Choroid plexus epithelial cell (primary cell): Measurements from ENCODE around the gene ZNF879.
A peak's percentile ranks its signal among the peaks of the same experiment; 100 is the strongest.

Source experiments
- DNase-seq: peaks from one replicate; pipeline ENCODE4 v3.0.0-alpha.2; 2010; ENCODE audit warnings: low read depth
- H3K4me3 ChIP-seq: 2 replicates; pipeline ENCODE4 v1.5.1; 2011; ENCODE audit warnings: low read depth, mild to moderate bottlenecking, control low read depth, low read length, moderate library complexity
- TF ChIP-seq, protein P1 (sequence below): conservative IDR thresholded peaks from 2 replicates; pipeline ENCODE4 v1.5.1; 2011; ENCODE audit warnings: low read depth, mild to moderate bottlenecking, control low read depth, inconsistent platforms, low read length, moderate library complexity

The ZNF879 gene

DNA sequence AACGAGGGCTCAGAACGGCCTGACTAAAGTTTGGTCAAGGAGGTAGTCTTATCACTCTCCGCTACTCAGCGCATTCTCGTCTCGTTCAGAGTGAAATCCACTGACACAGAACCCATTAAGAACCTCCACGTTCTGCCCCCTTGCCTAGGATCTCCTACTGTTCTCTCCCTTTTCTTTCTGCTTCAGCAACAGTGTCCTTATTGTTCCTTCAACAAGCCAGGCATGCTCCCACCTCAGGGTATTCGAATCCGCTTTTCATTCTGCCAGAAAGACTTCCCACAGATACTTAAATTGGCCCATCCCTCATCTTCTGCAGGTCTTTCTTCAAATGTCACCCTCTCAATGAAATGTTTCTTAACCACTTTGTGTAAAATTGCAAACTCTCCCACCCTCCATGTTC is 32.2 kb downstream of the ZNF879 start:
- TF ChIP-seq, protein P1, sequence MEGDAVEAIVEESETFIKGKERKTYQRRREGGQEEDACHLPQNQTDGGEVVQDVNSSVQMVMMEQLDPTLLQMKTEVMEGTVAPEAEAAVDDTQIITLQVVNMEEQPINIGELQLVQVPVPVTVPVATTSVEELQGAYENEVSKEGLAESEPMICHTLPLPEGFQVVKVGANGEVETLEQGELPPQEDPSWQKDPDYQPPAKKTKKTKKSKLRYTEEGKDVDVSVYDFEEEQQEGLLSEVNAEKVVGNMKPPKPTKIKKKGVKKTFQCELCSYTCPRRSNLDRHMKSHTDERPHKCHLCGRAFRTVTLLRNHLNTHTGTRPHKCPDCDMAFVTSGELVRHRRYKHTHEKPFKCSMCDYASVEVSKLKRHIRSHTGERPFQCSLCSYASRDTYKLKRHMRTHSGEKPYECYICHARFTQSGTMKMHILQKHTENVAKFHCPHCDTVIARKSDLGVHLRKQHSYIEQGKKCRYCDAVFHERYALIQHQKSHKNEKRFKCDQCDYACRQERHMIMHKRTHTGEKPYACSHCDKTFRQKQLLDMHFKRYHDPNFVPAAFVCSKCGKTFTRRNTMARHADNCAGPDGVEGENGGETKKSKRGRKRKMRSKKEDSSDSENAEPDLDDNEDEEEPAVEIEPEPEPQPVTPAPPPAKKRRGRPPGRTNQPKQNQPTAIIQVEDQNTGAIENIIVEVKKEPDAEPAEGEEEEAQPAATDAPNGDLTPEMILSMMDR: no peak
- H3K4me3 ChIP-seq: no peak overlapping the region
- DNase-seq: no peak

DNA sequence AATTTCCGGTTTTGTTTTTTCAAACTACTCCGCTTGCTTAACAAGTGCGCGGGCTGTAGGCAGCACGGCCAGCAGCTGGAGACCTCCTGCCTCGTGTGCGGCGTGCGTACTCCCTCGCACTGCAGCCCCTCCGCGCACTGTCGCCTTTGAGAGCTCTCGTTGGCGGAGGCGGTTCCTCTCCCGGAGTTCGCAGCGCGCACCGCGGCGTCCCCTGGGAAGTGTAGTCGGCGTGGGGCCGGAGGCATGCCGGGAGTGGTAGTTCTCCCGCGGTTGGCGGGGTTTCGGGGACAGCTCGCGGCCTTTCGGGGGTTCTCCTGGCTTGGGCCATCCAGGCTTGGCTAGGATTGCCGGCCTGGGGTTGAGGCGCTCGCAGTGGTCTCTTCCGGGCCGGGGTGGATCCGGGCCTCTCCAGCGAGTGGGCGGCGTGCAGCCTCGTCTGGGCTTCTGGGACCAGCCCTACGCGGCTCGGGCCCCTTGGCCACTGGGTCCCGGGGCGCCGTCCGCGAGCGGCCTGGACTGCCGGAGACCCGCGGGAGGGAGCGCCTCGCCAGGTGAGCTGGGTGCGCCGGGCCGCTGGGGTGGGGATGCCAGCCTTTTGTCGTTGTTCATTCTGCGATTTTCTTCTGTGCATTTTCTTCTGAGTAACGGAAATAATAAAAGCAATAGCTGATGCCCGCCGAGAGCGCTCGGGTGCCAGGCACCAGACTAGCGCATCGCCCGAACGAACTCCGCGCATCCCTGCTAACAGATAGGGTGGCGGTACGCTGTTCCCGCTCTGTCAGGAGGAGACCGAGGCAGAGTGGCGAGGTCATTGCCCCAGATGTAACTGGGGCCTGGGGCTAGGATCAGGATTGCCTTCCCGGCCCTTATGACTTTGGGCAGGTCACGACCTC is 36.8 kb downstream of the ZNF879 start, which contains the start of gene ZNF354C:
Gene ZNF354C, plus strand, starts transcription at position 258 of the 893 bp plus-strand sequence. CDS start 1,696 bp downstream, outside the sequence.
- peak; percentile 94 for DNase-seq
- TF ChIP-seq, protein P1: no peak
- H3K4me3 ChIP-seq: peak within 1 kb of the TSS; percentile 82

DNA sequence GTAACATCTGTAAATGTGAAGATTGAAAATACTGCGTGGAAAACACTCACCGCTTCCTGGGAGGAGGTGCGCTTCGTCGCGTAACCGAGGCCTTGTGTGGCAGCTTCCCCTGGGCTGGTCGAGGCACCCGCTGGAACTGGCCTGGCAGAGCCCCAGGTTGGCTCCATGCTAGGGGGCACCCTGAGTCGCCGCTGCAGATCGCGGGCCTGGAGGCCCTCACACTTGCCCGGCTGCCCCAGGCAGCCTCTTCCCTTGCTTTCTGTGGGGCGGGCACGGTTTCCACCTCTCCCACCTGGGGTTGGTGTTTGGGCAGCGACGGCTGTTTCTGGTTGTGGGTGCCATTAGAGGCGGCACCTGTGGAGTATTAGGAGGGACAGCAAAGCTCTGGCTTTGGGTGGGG is 37.4 kb downstream of the ZNF879 start:
- DNase-seq: no peak
- TF ChIP-seq, protein P1: no peak
- peak overlapping the region; percentile 82 for H3K4me3 ChIP-seq

DNA sequence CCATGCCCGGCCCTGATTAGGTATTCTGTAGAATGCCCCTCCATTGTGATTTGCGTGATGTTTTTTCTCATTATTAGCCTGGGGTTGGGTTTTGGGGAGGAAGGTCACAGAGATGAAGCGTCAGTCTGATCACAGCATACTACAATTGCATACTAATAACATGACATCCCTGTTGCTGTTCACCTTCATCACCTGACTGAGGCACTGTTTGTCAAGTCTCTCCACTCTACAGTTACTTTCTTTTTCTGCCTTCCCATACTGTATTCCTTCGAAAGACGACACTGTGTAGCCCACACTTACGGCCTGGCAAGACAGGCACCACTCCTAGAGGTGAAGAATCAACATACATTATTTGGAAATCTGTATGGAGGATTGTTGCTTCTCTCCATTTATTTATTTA is 42.1 kb downstream of the ZNF879 start:
- H3K4me3 ChIP-seq: no peak overlapping the region
- DNase-seq: no peak
- TF ChIP-seq, protein P1: no peak

DNA sequence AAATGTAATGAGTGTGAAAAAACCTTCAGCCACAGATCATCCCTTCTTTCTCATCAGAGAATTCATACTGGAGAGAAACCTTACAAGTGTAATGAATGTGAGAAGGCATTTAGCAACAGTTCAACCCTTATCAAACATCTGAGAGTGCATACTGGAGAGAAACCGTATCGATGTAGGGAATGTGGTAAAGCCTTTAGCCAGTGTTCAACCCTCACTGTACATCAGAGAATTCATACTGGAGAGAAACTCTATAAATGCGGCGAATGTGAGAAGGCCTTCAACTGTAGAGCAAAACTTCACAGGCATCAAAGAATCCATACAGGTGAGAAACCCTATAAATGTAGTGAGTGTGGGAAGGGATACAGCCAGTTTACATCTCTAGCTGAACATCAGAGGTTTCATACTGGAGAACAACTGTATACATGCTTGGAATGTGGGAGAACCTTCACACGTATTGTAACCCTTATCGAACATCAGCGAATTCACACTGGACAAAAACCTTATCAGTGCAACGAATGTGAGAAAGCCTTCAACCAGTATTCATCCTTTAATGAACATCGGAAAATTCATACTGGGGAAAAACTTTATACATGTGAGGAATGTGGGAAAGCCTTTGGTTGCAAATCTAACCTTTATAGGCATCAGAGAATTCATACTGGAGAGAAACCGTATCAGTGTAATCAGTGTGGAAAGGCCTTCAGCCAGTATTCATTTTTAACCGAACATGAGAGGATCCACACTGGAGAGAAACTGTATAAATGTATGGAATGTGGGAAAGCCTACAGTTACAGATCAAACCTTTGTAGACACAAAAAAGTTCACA is 55.8 kb downstream of the ZNF879 start:
- TF ChIP-seq, protein P1: no peak
- H3K4me3 ChIP-seq: no peak overlapping the region
- no peak for DNase-seq

DNA sequence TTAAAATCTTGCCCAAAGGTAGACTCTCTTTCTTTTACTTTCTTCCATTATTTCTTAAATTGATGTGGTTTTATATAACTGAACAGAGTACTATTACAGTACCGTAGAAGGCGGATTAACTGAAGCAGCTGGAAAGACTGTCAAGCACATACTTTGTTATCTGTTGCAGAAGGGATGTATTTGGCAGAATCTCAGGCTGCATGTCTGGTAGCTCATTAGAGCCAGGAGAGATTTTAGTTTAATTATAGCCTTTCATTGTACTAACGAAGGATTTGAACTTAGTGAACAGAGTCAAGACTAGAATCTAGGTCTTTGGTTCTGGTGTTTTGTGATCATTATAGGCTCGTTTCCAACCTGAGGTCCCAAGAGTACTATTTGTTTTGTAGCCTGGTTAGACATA is 57.1 kb downstream of the ZNF879 start:
- no peak for DNase-seq
- H3K4me3 ChIP-seq: no peak overlapping the region
- TF ChIP-seq, protein P1: no peak
